H1 (cell line): ENCODE results near the gene ITGB1BP1. TPM values are rescaled to one million over a fixed set of nuclear protein-coding genes. Genes with fewer than 3 reads are reported as not detected.

Source experiments
- CEBPB ChIP-seq: IDR thresholded peaks from 2 replicates; pipeline ENCODE4 v1.6.1; 2012; ENCODE audit warnings: low read depth, low read length
- CHD1 ChIP-seq: IDR thresholded peaks from 2 replicates; pipeline ENCODE4 v1.6.1; 2012; ENCODE audit warnings: low read depth, low read length, improper control_type of control experiment
- PHF8 ChIP-seq: fragments of 200-600 bp; sonication (generic); conservative IDR thresholded peaks from 2 replicates; pipeline ENCODE4 v1.7.1; 2012; ENCODE audit warnings: low read depth, mild to moderate bottlenecking, inconsistent platforms, low read length, moderate library complexity
- POU5F1 ChIP-seq: IDR thresholded peaks from 2 replicates; pipeline ENCODE4 v1.6.1; 2011; ENCODE audit warnings: low read depth, mild to moderate bottlenecking, low read length, moderate library complexity
- SIRT6 ChIP-seq: IDR thresholded peaks from one replicate; pipeline ENCODE4 v1.7.1; 2012; ENCODE audit warnings: low read length, inconsistent platforms
- SP2 ChIP-seq: IDR thresholded peaks from 2 replicates; pipeline ENCODE4 v1.6.1; 2012; ENCODE audit warnings: mild to moderate bottlenecking, low read length, inconsistent platforms
- SUZ12 ChIP-seq: fragments of 200-600 bp; sonication (generic); IDR thresholded peaks from 2 replicates; pipeline ENCODE4 v1.6.1; 2012; ENCODE audit warnings: mild to moderate bottlenecking, inconsistent platforms, low read length, moderate library complexity, mixed read lengths
- polyA plus RNA-seq, 7 experiments: library from polyadenylated mRNA; depleted of rRNA in 3 of 7; stranded (reverse) in 5 of 7; unstranded in 2 of 7; fragments of >200 nt in 5 of 7; fragments of 200-250 nt in 2 of 7; gene quantifications; 1 replicate in 5 of 7; 2 replicates in 1 of 7; 4 replicates in 1 of 7; pipeline versions ENCODE4 v1.2.1 to v1.2.3, GENCODE V29; 2011 to 2013; ENCODE audit warnings: missing spikeins in 2 of 7, mixed read lengths in 2 of 7
- total RNA-seq: library from RNA; stranded (reverse); fragmentation: NEBNext Ultra II Directional; extraction: Animal tissue kit (Norgen Biotek cat#: 25700); gene quantifications from 2 replicates; pipeline ENCODE4 v1.2.1, GENCODE V29; 2021

Gene ITGB1BP1
- total and polyA plus RNA-seq, 2 of the 8 experiments (the other 6 are each of a cell fraction or from before 2014, with no cell fraction given), result 16.1 to 45.4 TPM

- TF ChIP-seq CHD1 (no peak), POU5F1 (no peak), SUZ12 (no peak), PHF8 (no peak), CEBPB (no peak), SIRT6 (no peak), SP2 (no peak)
Observed at GRCh38 chr2:9440058-9440727, 16.9 kb upstream of the ITGB1BP1 start (continued).
